HepG2 (cell line): Measurements from ENCODE around the gene STK24. TPM values are rescaled to one million over a fixed set of nuclear protein-coding genes. Genes with fewer than 3 reads are reported as not detected.

Source experiments
- ATAC-seq: fragments of 200-7000 bp; cut with Tn5 transposase; 3 replicates; pipeline ENCODE4 v1.9.1; 2020; ENCODE audit warnings: mild to moderate bottlenecking, moderate library complexity
- BruUV-seq: library from RNA; stranded (reverse); fragments of 400-500 nt; replicated peaks from 2 replicates; lab custom pipeline; 2021; lab: Mats Ljungman, UMichigan
- CTCF ChIA-PET: fragments of 300-600 bp; formaldehyde crosslinking; extraction: SDS; loops from one replicate; lab custom pipeline; 2021; ENCODE audit warnings: low total read pairs, inconsistent platforms, low intra/inter-chr PET ratio; lab: Yijun Ruan, JAX
- POLR2A ChIA-PET: fragments of 350-600 bp; sonication (Branson Sonifier 250); formaldehyde crosslinking; loops from one replicate; lab custom pipeline; 2020; ENCODE audit warnings: antibody characterized with exemption, inconsistent platforms; lab: Yijun Ruan, JAX
- DNase-seq: peaks from one replicate; pipeline ENCODE4 v3.0.0-alpha.2; 2015; ENCODE audit warnings: low spot score
- FAIRE-seq: peaks from 3 replicates; lab custom pipeline; 2011; peaks lifted over from hg19 to GRCh38; lab: Jason Lieb, UNC
- H2AFZ ChIP-seq: one replicate; pipeline ENCODE4 v1.6.1; 2011; ENCODE audit warnings: low read length, inconsistent platforms
- H3K27ac ChIP-seq: fragments of 300-600 bp; 3 replicates; pipeline ENCODE4 v1.8.0; 2011; ENCODE audit warnings: mixed run types, mild to moderate bottlenecking, mixed read lengths, low read length, inconsistent platforms; ENCODE audit not compliant: insufficient read depth; ENCODE audit errors: extremely low read length
- H3K27me3 ChIP-seq, 2 experiments: fragments of 200-600 bp in 1 of 2; 2 replicates in 1 of 2; 3 replicates in 1 of 2; pipeline versions ENCODE4 v1.6.0 to v1.8.0; 2011; ENCODE audit warnings: low read length in 2 of 2, mild to moderate bottlenecking in 2 of 2, moderate library complexity in 2 of 2, inconsistent platforms in 1 of 2; ENCODE audit not compliant: insufficient read depth in 2 of 2, control insufficient read depth in 1 of 2
- H3K36me3 ChIP-seq, 2 experiments: fragments of 200-600 bp in 1 of 2; replicated peaks in 1 of 2; 2 replicates in 1 of 2; 3 replicates in 1 of 2; pipeline versions ENCODE4 v1.5.1 to v1.8.0; 2011; ENCODE audit warnings: low read length in 2 of 2, inconsistent platforms in 1 of 2; ENCODE audit not compliant: insufficient read depth in 2 of 2, control insufficient read depth in 1 of 2
- H3K4me1 ChIP-seq: 2 replicates; pipeline ENCODE4 v1.5.1; 2012; ENCODE audit warnings: low read length, inconsistent platforms; ENCODE audit not compliant: insufficient read depth
- H3K4me2 ChIP-seq: 2 replicates; pipeline ENCODE4 v1.6.0; 2011; ENCODE audit warnings: low read depth, low read length, inconsistent platforms
- H3K4me3 ChIP-seq, 3 experiments: fragments of 200-600 bp in 1 of 3; sonication (generic), shearing (Covaris generic) in 1 of 3; replicated peaks in 1 of 3; 2 replicates each; pipeline ENCODE4 v1.5.1; 2011 to 2016; ENCODE audit warnings: low read length in 3 of 3, inconsistent platforms in 2 of 3, low read depth in 2 of 3, mild to moderate bottlenecking in 2 of 3, control low read depth in 1 of 3, mixed read lengths in 1 of 3; ENCODE audit not compliant: insufficient read depth in 1 of 3
- H3K79me2 ChIP-seq: one replicate; pipeline ENCODE4 v1.6.1; 2011; ENCODE audit warnings: low read length, inconsistent platforms; ENCODE audit not compliant: insufficient read depth
- H3K9ac ChIP-seq: 2 replicates; pipeline ENCODE4 v1.6.0; 2011; ENCODE audit warnings: mild to moderate bottlenecking, low read depth, low read length, inconsistent platforms; ENCODE audit not compliant: insufficient read depth
- H3K9me3 ChIP-seq: 2 replicates; pipeline ENCODE4 v1.5.1; 2012; ENCODE audit warnings: mild to moderate bottlenecking, low read length
- H4K20me1 ChIP-seq: 2 replicates; pipeline ENCODE4 v1.6.0; 2011; ENCODE audit warnings: inconsistent platforms, mild to moderate bottlenecking, low read length, moderate library complexity; ENCODE audit not compliant: insufficient read depth
- DNMT1 ChIP-seq: sonication (generic); formaldehyde crosslinking; IDR thresholded peaks from 2 replicates; pipeline ENCODE4 v1.5.1; 2020; ENCODE audit warnings: mild to moderate bottlenecking, missing genetic modification reagents
- DZIP1 ChIP-seq: sonication (generic); formaldehyde crosslinking; IDR thresholded peaks from 2 replicates; pipeline ENCODE4 v1.5.0; 2020; ENCODE audit warnings: mild to moderate bottlenecking, missing genetic modification reagents
- ELF1 ChIP-seq: sonication (generic); formaldehyde crosslinking; IDR thresholded peaks from 2 replicates; pipeline ENCODE4 v1.4.0; 2020; ENCODE audit warnings: missing genetic modification reagents
- KDM3A ChIP-seq: IDR thresholded peaks from 2 replicates; pipeline ENCODE4 v1.6.1; 2018; ENCODE audit warnings: low read depth, missing compliant biosample characterization
- MBD4 ChIP-seq: IDR thresholded peaks from 2 replicates; pipeline ENCODE4 v1.6.1; 2012; ENCODE audit warnings: low read length, inconsistent platforms, borderline replicate concordance
- ZNF687 ChIP-seq: sonication (generic); formaldehyde crosslinking; IDR thresholded peaks from 2 replicates; pipeline ENCODE4 v1.5.1; 2020; ENCODE audit warnings: mild to moderate bottlenecking, missing genetic modification reagents, moderate library complexity
- WGBS: methylation state at CpG from one replicate; pipeline ENCODE4 v1.1.6; 2017; ENCODE audit warnings: low lambda C conversion rate; 5-methylcytosine and 5-hydroxymethylcytosine counted together
- in situ Hi-C: cut with HindIII; loops from 2 replicates; pipeline ENCODE4 v1.10.0; 2017; ENCODE audit warnings: low pct_unique_long_range_greater_than_20kb; ENCODE audit not compliant: extremely low pct_ligation_motif_present
- intact Hi-C: fragments of 100-400 bp; cut with micrococcal nuclease; formaldehyde crosslinking; loops from one replicate; pipeline ENCODE4 v1.10.0; 2022; ENCODE audit not compliant: unreplicated experiment
- polyA plus RNA-seq, 8 experiments: library from polyadenylated mRNA; depleted of rRNA in 3 of 8; stranded (reverse) in 7 of 8; unstranded in 1 of 8; fragments of >200 nt; fragmentation: Illumina TruSeq in 4 of 8; extraction: Trizol in 4 of 8; gene quantifications; 2 replicates each; pipeline versions ENCODE4 v1.2.1 to v1.2.3, GENCODE V29; 2011 to 2016; ENCODE audit warnings: low read depth in 4 of 8, missing spikeins in 1 of 8, mixed read lengths in 1 of 8; ENCODE audit not compliant: insufficient read depth in 1 of 8
- total RNA-seq, 5 experiments: library from RNA; depleted of rRNA; stranded (reverse); fragments of >200 nt; fragmentation: Illumina TruSeq; extraction: Trizol; gene quantifications; 2 replicates each; pipeline ENCODE4 v1.2.3, GENCODE V29; 2016; ENCODE audit warnings: low read depth in 1 of 5

Gene STK24
- total and polyA plus RNA-seq, 2 of the 13 experiments (the other 11 are each of a cell fraction or from before 2014, with no cell fraction given), result 51.3 to 73.0 TPM

GRCh38 chr13:98475522-98475921 lies 101.4 kb downstream of the STK24 start (continued):
- TF ChIP-seq DZIP1, result no peak

- H3K27ac ChIP-seq, result no peak overlapping the region
- no peak overlapping the region for H3K9ac ChIP-seq
- no peak for ATAC-seq
- TF ChIP-seq ZNF687, result peak; percentile 9; the same call in 1 of the 2 replicates
- TF ChIP-seq ELF1 (CRISPR knock-in tag), result no peak
- TF ChIP-seq MBD4, result no peak
- no peak for TF ChIP-seq KDM3A (CRISPR knock-in tag)
- TF ChIP-seq DNMT1 (CRISPR knock-in tag), result no peak
- TF ChIP-seq, all 625 proteins: peak for 1
- Histone ChIP-seq H3K79me2 (peaks cover 38% of the 10 kb centered on the region), H2AFZ (no peak overlapping the region), H3K9me3 (no peaks in the 10 kb centered on the region), H3K4me3 (no peak overlapping the region), H3K36me3 (peaks cover 22 to 49% of the 10 kb centered on the region in 2 experiments), H3K4me1 (peaks cover 57% of the 10 kb centered on the region), H4K20me1 (peaks cover 24% of the 10 kb centered on the region; the same call in 1 of the 2 replicates), H3K4me2 (no peak overlapping the region), H3K27me3 (no peaks in the 10 kb centered on the region)
- DNase-seq (no peak), FAIRE-seq (no peak)
- ChIA-PET CTCF (no interaction called here), POLR2A (no interaction called here)
- WGBS, result 91% methylated on average over 15 of the region's 24 CpGs
- intact Hi-C loops (loop anchor here (5.0 kb wide), 1 partner anchor 68 kb away; no protein-coding TSS in a partner anchor), in situ Hi-C loops (no loop called here)
- BruUV-seq, result TSS peak; percentile 21
Measured at GRCh38 chr13:98474761-98475160, 102.1 kb downstream of the STK24 start.
